HS-5 (cell line): Measurements from ENCODE around the gene HPGDS.
"Not testable (repeated sequence)": the region's sequence is repeated elsewhere in the genome, so short reads cannot be mapped to it uniquely, and the experiment has no call there.

ENCODE experiments used
- DNase-seq: peaks from one replicate; pipeline ENCODE4 v3.0.0-alpha.2; 2012; ENCODE audit warnings: low read depth

HPGDS gene

GRCh38 chr4:94342694-94343093, at the start of gene HPGDS:
HPGDS (minus strand) TSS chr4:94342836; CDS start chr4:94334629, 8,207 bp downstream.
- DNase-seq = no peak

- DNase-seq = no peak
Measured at GRCh38 chr4:94390804-94391410, 48.3 kb upstream of the HPGDS start.

GRCh38 chr4:94389595-94390267, 47.1 kb upstream of the HPGDS start:
- DNase-seq = no peak

DNA sequence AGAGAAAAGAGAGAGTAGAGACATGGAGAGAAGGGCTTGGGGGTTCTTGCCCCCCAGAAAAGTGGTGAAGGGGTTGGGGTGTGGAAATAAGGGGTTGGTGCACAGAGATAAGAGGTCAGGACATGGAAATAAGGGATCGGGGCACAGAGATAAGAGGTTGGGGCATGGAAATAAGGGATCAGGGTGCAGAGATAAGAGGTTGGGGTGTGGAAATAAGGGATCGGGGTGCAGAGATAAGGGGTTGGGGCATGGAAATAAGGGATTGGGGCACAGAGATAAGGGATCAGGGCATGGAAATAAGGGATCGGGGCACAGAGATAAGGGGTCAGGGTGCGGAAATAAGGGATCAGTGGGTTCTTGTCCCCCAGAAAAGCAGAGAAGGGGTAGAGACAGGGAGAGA, 45.3 kb upstream of the HPGDS start:
- not testable (repeated sequence) for DNase-seq

DNA sequence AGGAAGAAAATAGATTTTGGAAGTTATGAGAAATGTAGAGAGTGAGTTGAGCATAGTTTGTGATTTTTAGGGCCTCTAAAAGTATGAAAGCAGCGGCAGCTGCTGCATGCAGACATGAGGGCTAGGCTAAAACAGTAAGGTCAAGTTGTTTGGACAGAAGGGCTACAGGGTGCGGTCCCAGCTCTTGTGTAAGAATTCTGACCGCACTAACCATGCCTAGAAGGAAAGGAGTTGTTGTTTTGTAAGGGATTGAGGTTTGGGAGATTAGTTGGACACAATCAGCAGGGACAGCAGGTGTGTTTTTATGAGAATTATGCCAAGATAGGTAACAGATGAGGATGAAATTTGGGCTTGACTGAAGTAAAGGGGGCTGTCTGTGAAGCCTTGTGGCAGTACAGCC, 42.8 kb upstream of the HPGDS start:
- DNase-seq = not testable (repeated sequence)

DNA sequence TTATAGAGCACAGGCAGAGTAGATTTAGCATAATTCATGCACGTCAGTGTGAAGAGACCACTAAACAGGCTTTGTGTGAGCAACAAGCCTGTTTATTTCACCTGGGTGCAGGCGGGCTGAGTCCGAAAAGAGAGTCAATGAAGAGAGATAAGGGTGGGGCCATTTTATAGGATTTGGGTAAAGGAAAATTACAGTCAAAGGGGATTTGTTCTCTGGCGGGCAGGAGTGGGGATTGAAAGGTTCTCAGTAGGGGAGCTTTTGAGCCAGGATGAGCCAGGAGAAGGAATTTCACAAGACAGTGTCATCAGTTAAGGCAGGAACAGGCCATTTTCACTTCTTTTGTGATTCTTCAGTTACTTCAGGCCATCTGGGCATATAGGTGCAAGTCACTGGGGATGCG, 40.3 kb upstream of the HPGDS start:
- DNase-seq = not testable (repeated sequence)

DNA sequence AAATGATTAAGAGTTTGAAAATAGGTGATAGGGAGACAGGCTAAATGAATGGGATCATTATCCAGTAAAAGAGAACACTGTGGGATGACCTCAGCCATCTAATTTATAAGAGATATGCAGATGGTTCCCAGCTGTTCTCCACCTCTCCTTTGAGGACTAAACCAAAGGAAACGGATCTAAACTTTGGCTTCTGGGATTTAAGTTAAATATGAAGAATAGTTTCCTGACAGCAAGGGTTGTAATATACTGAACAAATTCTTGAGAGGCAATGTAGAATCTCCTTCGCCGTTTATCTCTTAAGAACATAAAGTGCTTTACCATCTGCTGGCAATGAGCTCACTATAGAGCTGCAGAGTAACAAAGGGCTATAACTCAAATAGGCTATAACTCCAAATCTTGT, 35.4 kb upstream of the HPGDS start:
- no peak for DNase-seq

DNA sequence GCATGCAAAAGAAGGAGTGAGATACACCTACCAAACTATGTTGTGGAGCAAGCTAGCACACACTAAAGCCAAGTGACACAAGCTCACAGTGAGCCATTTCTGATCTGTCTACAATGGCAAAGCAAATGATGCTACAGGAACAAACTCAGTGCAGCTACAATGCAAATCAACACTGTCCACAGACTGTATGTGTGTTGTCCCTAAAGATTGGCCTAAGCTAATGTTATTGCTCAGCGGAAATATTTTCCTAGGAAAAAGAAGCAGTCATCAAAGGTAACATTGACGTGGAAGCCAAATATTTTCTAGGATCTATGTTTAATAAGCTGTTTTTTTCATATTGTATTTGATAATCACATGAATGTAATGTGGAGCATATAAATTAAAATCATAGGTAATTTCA, 34.7 kb upstream of the HPGDS start:
- DNase-seq = no peak

- no peak for DNase-seq
Measured at GRCh38 chr4:94375364-94375763, 32.7 kb upstream of the HPGDS start.

GRCh38 chr4:94373752-94374151, 31.1 kb upstream of the HPGDS start:
- no peak for DNase-seq

GRCh38 chr4:94372991-94373390, 30.4 kb upstream of the HPGDS start:
- DNase-seq = no peak

DNA sequence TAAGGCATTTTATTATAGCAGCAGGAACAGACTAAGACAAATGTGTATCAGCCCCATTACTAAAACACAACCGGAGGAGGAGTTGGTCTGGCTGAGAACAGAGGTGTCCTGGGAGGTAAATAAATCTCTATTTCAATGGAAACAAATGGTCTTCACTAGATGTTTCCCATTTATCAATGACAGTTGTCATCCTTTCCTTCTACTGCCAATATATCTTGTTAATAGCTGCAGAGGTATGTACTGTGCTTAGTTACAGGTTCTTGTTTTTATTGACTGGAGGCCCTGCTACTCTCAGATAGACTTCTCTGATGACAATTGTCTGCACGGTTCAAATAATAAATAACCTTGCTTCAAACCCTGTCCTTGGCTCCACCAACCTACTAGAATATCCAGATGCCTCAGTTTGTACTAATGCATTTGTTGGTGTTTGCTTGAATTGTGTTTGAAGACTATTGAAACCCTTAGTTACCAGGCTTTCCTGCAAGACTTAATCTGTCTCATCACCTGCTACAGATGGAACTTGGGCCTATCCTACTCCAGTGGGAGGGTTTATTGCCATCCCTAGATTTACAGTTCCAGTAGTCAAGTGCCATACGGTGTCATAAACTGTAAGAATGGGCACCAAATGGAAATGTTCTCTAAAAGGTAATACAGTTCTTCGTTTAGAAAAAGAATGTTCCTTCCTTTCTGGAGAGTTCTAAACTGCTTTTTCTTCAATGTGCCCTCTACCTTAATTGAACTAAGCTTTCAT, 29.8 kb upstream of the HPGDS start:
- no peak for DNase-seq

DNA sequence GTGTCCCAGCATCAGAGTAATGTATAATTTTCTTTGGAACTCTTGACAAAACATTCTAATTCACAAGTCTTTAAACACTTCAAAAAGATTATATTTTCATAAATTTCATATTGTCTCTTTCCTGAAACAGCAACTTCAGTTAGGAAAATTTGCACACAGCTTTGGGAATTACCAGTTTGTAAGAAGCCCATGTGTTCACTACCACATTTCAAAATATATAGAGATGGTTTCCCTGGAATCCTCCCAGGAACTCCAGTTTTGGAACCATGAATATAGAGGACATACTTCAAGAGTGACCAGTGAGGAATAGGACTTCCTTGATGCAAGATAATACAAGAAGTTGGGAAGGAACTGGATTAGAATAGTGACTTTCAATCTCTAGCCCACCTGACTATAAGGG, 28.7 kb upstream of the HPGDS start:
- DNase-seq = no peak

DNA sequence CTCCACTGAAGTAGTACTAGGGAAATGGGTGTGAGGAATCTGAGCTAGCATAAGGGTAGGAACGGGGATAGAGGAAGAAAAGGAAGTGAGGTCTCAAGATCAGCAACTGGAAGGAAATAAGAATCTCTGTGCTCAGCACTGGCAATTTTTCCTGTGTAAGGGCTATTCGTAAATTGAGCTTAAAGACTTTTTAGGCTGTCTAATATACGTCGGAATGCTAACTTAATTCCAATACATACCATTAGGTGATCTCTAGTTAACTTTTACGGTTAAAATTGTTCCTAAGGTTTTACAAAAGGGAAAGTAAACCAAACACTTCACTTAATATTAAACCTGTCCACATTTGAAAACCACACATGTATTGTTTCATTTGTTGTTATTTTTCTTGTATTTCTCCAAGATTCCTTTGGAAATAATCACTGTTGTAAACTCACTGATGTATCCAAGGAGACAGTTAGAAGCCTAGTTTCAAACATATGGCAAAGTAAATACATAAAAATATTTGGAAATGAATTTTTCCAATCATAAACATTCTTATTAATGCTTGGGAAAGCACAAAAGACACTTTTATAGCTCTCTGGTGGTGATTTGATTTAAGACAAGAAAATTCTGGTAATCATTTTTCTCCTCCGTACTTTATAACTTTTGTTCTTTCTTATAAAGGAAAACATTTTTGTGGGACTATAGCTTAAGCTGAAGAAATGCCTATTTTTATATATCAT, 28.1 kb upstream of the HPGDS start:
- no peak for DNase-seq

DNA sequence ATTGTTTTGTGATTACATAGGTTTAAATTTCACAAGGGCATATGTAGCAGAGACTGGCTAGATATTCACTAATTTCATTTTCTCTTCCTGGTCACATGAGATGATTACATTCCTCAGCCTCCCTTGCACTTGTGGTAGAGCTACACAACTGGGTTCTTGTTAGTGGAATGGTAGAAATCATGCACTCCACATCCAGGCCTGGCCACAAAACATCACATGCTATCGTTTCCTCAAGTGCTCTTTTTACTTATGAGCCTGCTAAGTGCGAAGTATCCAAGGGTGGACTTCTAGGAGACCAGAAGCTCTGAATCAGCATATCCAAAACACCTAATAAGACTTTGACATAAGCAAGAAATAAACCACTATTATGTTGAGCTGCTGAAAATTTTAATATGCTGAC, 26.4 kb upstream of the HPGDS start:
- no peak for DNase-seq

DNA sequence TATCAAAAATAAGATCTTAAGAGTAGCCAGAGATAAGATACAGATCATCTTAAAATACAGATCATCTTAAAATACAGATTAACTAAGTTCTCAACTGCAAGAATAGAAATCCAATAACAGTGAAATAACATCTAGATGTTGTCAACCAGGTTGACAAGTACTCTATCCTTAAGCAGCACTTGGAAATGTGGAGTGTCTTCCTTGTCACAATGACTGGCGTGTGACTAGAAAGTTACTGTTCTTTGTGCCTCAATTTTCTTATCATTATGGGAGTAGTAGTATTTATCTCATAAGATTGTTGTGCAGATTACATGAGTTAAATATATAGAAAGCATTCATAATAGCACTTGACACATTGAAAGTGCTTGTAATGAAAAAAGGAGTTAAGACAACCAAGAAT, 25.8 kb upstream of the HPGDS start:
- DNase-seq = no peak

DNA sequence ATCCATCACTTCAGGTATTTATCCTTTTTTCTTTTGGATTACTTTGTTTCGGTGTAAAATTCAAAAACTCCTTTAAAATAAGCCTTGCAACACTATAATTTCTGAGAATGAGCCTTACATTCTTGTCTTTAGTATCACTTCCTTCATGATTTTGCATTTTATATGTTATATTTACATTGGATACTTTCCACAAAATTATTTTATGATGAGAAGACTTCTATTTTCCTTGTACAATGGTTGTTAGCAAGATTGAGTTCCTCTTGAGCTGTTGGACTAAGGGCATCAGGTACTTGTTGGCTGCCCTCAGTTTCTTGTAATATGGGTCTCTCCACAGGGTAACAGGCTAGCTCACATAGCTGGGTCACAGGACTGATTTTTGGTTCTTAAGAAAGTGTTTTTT, 22.7 kb upstream of the HPGDS start:
- no peak for DNase-seq

DNA sequence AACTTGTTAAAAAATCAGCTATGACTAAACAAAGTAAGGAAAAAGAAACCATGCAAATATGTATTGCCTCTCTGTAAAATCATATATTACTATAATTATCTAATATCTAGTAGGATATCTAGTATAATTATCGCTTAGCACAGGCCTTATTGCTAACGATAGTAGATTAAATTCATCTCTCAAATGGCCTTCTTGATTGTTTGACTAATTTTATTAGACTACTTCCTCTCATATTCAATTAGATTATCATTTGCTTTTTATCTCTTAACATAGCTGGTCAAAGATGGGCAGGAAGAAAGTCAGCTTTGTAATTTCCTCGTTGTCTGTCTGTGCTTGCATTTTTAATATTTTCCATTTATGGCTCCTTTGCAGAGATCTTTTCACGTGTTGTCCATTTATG, 21.9 kb upstream of the HPGDS start:
- DNase-seq = no peak

DNA sequence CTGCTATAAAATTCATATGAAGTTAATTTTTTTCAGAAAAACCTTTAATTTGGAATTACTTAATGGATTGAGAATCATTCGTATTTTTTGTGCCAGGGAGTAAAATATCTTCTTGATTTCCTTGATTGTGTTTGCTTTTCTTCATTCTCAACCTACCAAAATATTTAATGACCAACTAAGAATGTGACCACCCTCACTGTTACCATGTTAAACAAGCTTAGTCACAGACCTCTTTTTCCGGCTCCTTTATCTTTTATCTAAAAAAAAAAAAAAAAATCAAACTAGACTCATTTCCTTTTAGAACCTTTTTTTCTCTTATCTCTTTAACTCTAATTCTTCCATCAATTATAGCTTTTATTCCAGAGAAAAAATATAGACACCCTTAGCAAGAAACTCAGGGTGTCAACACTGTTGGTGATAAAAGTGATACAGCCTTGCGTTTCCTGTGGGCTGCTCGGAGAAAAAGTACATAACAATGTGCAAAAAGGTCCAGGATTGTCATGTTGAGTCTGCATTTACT, 20.6 kb upstream of the HPGDS start:
- no peak for DNase-seq

DNA sequence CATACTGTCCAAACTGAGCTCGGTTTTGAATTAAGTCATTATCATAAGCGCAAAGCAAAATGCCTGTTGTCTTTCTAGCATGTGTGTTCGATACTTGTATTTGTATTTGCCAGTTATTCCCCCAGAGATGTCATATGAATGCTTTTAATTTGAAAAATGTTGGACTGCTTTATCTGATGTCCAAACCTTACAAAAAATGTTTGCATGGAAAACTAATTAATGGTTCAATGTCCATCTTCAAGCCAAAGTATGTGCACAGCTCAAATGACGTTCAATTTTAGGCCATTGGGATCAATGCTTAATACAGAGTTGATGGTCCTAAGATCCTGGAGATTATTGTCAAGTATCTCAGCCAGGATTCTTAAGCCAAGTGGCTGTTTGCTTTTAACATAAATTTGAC, 17.2 kb upstream of the HPGDS start:
- DNase-seq = no peak

DNA sequence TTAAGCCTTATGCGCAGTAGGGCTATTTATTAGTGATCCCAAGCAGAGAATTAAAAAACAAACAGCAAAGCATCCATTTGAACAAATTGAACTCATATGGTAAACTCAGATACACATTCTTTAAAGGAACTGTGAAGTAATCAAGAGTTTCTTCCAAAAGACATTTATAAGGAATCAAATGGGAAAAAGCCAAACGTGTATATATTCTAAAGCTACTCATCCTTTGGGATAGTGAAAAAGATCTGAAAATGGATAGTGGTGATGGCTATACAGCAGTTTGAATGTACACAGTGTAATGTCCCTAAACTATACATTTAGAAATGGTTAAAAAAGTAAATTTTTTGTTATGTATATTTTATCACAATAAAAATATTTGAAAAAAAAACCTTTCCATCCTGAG, 16.6 kb upstream of the HPGDS start:
- DNase-seq = no peak

DNA sequence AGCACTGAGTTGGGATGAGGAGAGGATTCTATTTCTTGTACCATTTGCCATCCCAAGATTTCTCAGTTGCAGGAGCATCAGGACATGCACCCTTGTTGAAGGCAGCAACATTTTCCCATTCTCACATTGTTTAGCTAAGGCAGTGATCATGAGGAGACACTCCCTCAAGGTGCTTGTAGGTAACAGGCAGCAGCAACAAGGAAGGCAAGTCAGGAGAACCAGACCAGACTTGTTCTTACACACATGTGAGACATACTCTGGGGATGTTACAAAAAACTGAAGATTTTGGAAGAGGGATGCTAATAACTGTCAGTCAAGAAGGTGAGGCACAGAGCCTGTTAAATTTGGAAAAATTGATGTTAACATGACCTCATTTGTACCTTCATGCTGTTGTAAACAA, 15.5 kb upstream of the HPGDS start:
- DNase-seq = no peak

DNA sequence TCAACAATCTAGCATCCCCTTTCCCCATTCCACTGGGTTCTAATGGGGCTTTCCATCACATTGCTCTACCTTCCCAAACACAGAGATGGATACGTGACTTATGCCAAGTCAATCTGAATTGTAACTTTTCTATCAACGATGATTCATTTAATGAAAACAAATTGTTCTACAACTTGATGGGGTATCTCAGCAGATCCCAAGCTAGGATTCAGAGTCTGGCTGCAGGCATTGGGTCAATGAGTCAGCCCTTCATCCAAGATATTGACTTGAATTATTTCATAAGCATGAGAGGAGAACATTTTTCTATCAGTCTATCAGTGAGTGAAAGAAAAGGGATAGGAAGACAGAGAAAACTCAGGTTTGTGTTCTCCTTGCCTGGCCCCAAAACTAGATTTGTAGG, 15.0 kb upstream of the HPGDS start:
- no peak for DNase-seq
